AG08396 (cell line): Measurements from ENCODE around the gene TUBA4B.
"Not testable (repeated sequence)": the region's sequence is repeated elsewhere in the genome, so short reads cannot be mapped to it uniquely, and the experiment has no call there.

ENCODE experiments used
- DNase-seq: peaks from one replicate; pipeline ENCODE4 v3.0.0; 2012; ENCODE audit warnings: low spot score, mixed read lengths

Gene TUBA4B

DNA sequence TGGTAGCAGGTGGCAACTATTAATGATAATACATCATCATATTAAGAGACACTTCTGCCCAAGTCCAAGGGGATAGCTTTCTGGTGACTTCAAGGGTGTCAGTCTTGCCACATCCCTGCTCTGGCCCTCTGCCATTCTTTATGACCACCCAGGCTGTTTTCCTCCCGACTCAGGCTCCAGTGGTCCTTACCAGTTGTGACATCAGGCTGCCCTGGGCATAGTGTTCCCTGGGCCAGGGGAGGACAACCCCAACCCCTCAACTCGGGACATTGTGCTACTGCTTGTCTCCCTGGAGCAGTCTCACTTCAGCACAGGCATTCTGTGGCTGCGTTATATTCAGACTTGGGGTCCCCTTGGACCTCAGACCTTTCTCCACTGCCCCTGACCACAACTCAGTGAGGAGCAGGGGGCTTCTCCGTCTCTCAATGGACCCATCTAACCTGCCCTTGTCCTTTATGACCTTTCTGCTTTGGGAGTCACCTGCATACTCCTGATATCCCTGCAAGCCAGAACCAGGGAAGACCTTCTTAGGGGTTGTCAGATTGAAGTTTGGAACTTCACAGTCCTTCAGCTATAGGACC lies 39.0 kb downstream of the TUBA4B start:
- DNase-seq, result no peak

DNA sequence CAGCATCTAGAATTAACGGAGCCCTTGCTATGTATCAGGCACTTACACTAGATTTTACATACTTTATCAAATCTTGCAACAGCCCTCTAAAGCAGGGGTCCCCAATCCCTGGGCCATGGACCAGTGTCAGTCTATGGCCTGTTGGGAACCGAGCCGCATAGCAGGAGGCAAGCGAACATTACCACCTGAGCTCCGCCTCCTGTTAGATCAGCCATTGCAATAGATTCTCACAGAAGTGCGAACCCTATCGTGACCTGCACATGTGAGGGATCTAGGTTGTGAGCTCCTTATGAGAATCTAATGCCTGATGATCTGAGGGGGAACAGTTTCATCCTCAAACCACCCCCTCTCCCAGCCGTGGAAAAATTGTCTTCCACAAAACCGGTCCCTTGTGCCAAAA lies 39.6 kb downstream of the TUBA4B start:
- no peak for DNase-seq

DNA sequence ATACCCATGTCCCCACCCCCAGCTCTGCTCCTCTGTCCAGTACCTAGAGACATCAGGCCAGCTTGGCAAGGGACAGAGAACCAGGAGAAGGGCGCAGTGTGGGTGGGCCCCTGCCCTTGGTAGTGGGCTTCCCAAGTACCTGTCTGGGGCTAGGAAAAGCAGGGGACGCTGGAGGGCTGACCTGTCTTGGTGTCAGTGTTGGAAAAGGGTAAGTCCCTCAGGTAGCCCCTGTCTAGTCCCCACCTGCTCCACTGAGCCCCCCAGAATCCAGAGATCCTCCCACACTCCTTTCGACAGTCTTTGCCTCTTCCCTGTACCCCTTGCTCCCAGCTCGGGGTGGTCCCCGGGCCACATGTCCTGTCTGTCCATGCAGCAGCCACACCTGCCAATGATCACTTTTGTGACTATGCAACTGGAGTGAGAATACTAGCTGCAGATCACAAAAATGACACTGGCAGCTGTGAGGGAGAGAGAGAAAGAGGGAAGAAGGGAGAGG lies 40.7 kb downstream of the TUBA4B start:
- DNase-seq, result no peak

DNA sequence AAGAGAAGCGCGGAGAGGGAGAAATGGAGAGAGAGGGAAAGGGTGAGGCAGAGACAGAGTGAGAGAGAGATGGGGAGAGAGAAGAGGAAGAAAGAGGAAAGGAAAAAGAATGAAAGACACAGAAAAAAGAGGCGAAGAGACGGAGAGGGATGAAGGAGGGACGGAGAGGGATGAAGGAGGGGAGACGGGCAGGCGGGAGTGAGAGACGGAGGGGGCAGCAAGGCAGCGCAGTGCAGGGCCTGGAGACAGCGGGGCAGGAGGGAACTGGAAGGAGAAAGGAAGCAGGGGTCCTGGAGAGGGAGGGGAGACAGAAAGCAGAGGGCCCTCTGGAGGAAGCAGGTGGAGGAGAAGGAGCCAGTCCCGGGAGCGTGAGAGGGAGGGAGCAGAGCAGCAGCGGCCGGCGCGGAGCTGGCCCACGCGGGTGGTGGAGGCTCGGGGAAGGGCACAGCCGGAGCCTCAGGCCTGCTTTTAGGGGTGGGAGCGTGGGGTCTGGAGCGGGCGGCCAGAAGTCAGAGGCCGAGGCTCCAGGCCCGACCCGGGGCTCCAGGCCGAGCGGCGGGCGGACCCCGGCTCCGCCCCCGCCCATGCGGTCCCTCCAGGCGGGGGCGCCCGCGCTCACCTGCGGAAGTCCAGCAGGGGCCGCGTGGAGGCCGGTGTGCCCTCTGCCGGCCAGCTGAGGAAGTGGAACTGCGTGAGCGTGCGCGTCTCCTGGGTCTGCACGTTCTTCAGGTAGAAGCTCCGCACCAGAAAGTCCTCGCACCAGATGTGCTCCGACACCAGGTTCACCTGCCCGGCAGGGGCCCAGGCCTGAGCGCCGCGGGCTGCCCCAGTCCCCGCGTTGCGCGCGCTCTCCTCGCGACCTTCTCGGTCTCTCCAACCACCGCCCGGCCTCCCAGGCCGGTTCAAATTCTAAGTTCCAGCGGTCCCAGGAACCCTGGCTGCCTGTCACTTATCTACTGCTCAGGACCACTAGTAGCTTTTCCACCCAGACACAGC lies 41.6 kb downstream of the TUBA4B start:
- DNase-seq, result peak; percentile 94

DNA sequence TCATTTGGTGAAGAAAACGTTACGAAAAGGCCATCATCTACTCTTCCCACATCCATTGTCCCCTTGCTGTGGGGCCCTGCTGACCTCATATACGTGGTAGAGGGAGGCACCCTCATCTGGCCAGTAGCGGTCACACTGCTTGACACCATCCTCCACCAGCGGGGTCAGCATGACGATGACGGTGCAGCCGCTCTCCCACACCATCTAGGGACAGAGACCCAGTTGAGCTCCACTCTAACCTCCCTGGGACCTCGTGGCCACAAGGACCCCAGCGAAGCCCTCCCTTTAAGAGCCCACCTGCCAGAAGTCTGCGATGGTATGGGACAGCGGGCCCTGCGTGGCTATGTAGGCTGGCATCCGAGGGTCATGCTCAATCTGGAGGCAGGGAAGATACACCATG lies 43.1 kb downstream of the TUBA4B start:
- no peak for DNase-seq

DNA sequence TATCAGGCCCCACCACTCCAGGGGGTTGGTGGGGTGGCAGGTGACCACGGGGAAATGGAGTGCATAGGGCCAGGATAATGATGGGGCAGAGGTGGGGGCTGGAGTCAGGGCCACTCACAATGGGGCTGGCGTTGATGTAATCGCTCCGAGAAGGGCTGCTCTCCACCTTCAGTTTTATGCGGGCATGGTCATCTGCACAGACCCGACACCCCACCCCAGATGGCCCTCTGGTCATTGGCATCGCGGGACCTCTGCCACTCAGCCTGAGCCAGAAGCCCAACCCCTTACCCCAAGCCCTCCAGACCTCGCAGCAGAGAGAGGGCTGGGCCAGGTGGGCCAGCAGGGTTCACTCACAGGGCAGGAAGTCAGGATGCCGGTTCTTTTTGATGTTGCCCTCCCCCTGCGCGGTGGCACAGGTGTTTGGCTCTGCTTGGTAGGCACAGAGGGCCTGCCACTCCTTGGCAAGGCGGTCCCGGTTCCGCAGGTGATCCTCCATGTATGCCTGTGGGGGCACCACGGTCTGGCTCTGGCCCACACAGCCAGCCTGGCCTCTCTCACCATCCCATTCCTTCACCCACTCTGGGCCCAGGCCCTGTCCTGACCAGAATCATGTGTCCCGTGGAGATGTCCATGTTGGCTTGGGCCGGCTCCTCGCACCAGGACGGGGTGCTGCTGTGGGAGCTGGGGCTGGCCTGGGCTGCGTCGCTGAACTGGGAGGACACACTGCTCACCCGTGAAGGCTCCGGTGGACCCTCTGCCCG lies 43.8 kb downstream of the TUBA4B start:
- DNase-seq, result no peak

DNA sequence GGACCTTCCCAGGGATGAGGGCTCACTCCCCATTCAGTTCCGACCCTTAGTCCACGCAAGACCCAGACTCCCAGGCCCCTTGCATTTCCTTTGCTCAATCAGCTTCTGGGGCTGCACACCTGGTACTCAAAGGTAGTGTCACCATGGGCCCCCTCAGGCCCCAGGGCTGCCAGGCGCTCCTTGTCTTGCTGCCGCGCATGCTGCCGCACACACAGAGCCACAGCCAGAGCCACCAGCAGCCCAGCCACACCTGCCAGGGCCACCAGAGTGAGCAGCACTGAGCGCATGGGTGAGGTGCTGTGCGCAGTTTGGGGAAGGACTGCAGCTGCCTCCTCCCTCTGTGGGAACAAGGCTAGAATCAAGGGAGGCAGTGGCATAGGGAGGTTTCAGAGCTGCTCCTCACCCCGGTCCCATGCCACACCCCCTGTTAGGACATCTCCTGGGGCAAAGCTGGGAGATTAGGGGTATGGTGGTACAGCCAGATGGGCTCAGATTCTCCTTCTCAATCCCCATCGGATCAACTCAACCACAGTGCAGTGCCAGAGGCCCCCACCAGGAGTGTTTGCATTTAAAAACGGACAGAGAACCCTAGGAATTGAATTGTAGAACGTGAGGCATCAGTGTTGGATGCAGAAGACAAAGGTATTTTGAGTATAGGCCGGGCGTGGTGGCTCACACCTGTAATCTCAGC lies 44.9 kb downstream of the TUBA4B start:
- DNase-seq, result no peak

DNA sequence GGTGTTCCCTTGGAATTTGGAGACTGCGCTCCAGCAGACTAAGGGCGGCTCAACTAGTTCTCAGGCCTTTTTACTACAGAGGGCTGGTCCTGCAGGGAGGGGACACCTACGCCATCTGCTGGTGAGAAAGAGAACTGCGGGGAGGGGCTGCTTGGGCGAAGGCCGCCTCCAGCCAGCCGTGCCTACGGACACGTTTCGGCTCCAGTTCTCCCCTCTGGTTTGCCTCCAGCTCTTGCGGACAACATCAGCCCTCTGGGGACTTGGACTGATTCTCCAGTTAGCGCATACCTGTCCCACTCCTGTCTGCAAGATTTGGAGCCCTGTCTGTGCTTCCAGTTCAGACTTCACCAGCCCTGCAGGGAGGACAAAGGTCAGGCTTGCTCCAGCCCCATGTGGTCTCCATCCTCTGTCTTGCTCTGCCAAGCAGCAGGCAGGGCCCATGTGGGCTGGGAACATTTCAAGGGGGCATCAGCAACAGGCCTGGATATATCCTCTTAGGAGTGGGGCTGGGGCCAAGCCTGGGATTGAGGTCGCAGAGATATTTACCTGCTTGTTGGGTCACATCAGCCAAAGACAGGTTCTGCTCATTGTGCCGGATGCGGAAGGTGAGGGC lies 45.8 kb downstream of the TUBA4B start:
- DNase-seq, result peak; percentile 95

DNA sequence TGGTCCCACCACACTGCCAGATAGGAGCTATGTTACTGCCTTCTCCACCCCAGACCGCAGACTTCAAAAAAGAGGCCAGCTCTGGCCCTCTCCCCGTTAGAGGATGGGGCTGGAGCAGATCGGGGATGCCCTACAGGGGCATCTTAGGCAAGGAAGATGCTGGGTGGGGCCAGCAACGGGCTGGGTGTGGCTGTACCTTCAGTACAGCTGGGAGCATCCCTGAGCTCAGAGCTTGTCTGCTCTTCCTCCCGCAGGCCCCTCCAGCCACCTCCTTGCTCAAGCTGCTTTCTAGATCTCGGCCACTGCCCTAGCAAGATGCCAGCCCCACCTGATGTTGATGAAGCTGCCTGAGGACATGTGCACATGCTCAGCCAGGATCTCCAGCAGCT lies 46.3 kb downstream of the TUBA4B start:
- DNase-seq, result no peak

DNA sequence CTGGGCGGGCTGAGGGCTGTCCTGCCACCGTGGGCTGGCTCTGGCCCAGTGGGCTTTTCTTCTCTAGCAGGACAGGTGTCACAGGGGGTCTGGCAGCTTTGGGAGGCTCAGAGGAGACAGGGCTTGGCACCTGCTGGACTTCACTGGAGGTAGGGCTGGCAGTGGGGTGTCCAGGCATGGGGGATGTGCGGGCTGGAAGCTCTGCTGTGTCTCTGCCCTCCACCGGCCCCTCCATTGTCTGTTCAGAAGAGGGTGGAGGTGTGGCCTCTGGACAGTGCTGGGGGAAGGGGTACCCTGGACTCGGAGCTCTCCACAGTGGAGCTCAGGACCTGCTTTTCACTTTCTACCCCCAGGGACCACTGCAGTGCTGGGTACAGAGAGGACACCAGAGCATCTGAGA lies 47.0 kb downstream of the TUBA4B start:
- DNase-seq, result no peak

DNA sequence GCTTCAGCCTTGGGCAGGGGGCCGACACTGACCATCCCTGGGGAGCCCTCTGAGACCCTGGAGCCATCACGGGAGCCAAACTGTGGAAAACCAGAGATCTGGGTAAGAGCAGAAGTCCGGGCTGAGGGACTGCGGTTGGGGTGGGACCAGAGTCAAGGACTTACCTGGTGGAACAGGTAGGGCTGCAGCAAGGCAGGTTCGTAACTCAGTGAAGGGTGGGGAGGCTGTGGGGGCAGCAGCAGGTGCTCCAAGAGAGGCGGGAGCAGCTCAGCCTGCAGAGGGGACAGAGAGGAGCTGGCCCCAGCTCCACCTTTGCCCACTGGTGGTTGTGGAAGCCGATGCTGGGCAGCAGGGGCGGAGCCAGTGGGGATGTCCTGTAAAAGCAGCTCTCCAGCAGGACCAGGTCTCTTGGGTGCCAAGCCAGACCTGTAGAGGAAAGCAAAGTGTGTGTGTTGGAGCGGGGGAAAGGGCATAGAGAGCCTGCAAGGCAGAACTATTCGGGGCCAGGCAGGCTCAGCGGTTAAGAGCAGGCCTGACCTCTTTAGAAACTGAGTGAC lies 49.4 kb downstream of the TUBA4B start:
- DNase-seq, result no peak

DNA sequence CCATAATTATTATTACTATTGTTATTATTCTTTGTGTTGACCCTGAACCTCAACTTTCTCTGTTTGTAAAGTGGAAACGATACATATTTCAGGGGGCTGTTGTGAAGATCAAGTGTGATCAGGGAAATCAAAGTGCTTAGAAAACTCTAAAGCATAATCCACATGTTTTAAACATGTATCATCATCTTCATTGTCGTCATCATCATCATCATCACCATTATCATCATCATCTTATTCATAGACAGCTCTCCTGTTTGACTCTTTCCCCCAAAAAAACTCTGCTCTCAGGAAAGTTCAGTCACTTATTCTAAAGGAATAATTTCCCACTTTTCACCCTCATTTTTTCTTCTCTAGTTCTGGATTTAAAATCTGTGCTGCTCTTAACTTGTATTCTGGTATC lies 51.2 kb downstream of the TUBA4B start:
- DNase-seq, result no peak

DNA sequence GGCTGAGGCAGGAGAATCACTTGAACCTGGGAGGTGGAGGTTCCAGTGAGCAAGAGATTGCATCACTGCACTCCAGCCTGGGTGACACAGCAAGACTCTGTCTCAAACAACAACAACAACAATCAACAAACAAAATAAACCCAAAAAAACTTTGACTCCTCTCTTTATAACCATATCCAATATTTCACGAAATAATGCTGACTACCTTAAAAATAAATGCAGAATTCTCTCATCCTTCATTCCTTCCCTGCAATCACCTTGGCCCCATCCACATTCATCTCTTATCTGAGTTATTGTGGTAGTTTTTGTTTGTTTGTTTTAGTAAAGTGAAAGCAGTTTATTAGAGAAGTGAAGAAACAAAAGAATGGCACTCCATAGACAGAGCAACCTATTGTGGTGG lies 53.0 kb downstream of the TUBA4B start:
- DNase-seq, result no peak

DNA sequence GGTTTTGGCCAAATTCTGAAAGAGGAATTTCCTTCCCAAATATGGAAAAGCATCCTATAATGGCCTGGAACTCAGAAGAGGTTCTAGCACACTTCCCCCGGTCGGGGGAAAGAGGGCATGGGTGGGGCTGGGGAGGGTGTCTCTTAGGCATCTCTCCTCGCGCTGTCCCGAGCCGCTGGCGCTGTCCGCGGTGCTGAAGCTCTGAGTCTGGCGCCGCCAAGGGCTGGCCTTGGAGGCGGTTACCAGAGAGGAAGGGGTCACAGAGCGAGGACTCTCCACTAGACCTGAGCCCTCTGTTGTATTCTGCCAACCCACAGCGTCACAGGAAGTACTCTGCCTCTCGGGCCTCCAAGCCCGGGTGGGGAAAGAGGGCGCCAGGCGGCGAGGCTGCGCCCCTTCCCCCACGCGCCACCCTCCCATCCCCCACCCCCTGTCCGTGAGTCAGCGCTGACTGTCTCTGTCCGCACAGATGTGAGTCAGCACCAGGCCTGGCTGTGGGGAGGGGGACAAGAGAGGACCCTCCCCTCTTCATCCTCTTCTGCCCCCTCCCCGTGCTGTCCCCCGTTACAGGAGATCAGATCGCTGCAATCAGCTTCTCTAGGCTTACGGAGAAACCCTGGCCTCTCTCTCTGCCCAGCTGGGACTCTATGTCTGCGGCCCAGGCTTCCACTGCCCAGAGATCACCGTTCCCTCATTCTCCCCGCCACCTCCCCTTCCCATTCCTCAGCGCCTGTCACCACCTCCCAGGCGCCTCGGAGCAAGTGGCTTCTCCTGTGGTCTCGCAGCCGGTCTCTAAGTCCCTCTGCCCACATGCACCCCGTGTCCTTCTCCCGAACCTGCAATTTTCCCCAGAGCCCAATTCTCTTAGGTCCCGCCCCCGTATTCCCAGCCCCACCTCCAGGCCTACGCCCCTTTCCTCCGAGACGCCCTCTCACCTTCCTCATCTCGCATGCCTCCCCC lies 55.4 kb downstream of the TUBA4B start:
- peak; percentile 87 for DNase-seq

DNA sequence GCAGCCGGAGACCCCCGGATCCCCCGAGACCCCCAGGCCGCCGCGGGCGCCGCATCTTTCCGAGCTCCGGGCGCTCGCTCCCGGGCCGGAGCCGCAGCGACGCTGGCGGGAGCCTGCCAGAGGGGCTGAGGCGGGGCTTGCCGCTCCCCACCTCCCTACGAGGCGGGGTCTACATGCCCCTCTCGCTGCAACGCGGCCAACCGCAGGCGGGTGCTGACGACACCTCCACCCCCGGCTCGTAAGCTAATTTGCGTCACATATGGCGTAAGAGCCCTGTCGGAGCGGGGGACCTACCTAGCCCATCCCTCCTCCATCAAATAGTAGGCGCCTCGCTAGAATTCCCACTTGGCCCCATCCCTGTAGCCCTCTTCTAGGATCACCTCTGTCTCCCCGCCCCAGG lies 56.2 kb downstream of the TUBA4B start, which contains the start of gene PTPRN:
Gene PTPRN (minus strand): TSS at position 124 of the 400 bp plus-strand sequence. CDS start 69 bp downstream, at position 55.
- DNase-seq, result no peak

DNA sequence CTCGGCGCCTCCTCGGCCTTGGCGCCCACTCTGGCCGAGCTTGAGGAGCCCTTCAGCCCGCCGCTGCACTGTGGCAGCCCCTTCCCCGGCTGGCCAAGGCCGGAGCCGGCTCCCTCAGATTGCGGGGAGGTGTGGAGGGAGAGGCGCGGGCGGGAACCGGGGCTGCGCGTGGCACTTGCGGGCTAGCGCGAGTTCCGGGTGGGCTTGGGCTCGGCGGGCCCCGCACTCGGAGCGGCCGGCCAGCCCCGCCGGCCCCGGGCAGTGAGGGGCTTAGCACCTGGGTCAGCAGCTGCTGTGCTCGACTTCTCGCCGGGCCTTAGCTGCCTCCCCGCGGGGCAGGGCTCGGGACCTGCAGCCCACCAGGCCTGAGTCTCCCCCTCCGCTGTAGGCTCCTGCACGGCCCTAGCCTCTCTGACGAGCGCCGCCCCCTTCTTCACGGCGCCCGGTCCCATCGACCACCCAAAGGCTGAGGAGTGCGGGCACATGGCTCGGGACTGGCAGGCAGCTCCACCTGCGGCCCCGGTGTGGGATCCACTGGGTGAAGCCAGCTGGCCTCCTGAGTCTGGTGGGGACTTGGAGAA lies 59.7 kb downstream of the TUBA4B start:
- DNase-seq, result not testable (repeated sequence)

DNA sequence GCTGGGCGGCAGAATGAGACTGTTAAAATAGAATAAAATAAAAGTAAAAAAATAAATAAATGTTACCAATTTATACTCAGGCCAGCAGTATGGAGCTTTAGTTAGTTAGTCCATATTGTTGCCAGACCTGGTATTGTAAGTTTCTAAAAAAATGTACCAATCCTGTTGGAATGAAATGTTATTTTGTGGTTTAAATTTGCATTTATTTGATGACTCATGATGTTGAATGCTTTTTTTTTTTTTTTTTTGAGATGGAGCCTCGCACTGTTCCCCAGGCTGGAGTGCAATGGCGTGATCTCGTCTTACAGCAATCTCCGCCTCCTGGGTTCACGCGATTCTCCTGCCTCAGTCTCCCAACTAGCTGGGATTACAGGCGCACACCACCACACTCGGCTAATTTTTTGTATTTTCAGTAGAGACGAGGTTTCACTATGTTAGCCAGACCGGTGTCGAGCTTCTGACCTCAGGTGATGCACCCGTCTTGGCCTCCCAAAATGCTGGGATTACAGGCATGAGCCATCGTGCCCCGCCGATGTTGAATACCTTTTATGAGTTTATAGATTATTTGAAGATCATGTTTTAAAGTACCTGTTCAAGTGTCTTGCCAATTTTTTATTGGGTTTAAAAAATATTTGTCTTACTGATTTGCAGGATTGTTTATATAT lies 61.9 kb downstream of the TUBA4B start:
- DNase-seq, result no peak
